Body of pancreas (tissue), 4 donors: ENCODE data around the gene GPRC5C.

Experiments
- CTCF ChIP-seq, 7 experiments: fragments of 450-650 bp in 4 of 7; fragments of 200-600 bp in 3 of 7; sonication (generic) in 3 of 7; IDR thresholded peaks; one replicate each; pipeline ENCODE4 v1.5.1; 2016 to 2019; ENCODE audit warnings: antibody characterized with exemption in 7 of 7
- POLR2A ChIP-seq, 3 donors: fragments of 450-650 bp; IDR thresholded peaks; one replicate each; pipeline ENCODE4 v1.6.1; 2016; ENCODE audit warnings: antibody characterized with exemption in 3 of 3, mild to moderate bottlenecking in 2 of 3

- TF ChIP-seq CTCF (IDR thresholded peaks at IDR 0.05) (no peak), POLR2A (IDR thresholded peaks at IDR 0.05) (peak in 1 of 3 donors; percentile 2)
Observed at GRCh38 chr17:74432766-74433391, 991 bp downstream of the GPRC5C start.
